Measurements from ENCODE around the gene KCNK3.
"Not testable (repeated sequence)": the region's sequence is repeated elsewhere in the genome, so short reads cannot be mapped to it uniquely, and the experiment has no call there.

KCNK3 gene

DNA sequence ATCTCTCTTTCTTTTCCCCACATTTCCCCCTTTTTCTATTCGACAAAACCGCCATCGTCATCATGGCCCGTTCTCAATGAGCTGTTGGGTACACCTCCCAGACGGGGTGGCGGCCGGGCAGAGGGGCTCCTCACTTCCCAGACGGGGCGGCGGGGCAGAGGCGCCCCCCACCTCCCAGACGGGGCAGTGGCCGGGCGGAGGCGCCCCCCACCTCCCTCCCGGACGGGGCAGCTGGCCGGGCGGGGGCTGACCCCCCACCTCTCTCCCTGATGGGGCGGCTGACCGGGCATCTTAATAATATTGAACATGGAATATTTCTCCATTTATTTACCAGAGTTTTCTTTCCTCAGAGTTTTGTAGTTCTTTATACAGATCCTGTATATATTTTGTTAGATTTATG lies 27.2 kb upstream of the KCNK3 start:
- in situ Hi-C loops (cut with HindIII; ENCODE audit: low sequenced_read_pairs), result not testable (repeated sequence)

DNA sequence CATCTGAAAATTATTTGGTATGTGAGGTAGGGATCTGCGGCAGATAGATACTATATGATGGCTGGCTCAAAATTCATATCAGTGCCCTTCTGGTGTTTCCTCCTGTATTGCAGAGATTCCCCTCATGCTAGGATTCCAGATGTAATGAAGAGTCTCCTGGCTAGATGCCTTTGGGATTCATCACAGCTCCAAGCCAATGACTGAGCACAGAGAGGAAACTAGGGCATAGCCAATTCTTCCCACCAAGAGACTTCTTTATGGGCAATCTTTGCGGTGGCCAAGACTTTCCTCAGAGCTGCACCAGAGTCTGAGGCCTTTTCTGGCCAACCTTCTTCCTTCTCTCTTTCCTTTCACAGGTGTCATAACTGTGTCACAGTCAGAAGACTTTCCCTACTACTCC lies 25.9 kb upstream of the KCNK3 start:
- in situ Hi-C loops (cut with HindIII; ENCODE audit: low sequenced_read_pairs), result no loop called here

DNA sequence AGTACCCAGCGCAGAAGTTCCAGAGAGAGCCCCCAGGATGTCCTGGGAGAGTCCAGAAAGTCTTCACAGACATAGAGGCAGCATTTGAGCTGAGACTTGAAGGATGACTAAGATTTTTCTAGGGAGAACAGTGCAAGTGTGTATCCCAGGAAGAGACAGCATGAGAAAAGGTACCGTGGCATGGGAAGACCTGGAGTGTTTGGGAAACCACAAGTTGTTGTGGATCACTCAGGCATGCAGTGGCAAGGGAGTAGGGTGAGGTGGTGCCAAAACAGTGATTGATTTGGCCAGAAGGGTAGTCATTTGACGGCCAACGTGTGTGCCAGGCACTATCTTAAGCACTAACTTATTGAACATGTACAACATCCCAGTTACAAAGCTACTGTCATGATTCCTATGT lies 24.5 kb upstream of the KCNK3 start:
- in situ Hi-C loops (cut with HindIII; ENCODE audit: low sequenced_read_pairs), result no loop called here

DNA sequence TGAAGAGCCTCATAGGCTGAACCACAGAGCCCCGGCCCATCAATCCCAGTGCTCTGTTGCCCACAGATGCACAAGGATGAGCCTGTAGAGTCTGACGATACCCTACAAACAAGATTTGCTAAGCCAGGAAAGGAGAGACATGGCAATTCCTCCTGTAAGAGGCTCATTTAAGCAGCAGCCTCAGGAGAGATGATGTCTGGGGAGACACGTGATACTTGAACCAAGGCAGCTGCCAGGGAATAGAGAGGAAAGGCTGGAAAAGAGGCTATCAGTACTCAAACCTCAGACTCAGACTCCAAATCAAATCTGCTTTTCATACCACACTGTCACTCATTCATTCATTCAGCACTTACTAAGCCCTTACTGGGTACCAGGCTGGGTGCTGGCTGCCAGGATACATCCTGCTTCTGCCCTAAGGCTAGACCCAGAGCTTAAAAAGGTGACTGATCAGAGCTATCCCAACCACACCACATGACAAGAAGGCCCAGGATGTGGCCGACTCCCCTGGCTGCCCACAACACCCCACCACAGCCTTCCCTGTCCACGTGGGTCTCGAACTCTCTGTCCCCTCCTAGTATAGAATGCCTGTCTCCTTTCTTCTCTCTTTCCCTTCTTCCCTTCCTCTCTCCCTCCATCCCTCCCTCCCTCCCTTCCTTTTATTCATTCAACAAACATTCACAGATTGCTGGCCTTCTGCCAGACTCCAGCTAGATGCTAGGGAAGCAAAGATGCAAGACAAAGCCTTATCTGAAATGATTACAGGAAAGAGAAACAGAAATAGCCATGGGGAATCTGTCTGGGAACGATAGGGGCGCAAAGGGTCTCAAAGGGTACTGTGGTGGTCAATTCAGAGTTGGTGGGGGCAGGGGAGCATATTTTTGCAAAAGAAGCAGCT lies 23.4 kb upstream of the KCNK3 start:
- in situ Hi-C loops (cut with HindIII; ENCODE audit: low sequenced_read_pairs), result no loop called here

DNA sequence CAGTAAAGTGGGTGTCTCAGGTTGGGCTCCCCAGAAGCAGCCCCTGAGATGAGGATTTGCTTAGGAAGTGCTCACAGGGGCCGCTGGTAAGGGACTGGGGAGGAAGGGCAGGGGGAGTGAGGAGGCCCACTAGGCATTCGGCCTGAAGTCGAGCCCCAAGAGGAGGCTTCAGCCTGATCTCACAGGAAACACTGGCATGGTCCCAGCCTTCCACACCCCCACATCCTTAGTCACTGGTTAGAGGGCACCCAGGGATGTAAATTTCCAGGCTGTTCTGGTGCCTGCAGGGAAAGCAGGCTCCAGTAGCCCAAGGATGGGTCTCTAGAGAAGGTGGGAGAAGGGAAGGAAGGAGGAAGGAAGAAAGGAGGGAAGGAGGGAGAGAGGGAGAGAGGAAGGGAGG lies 22.4 kb upstream of the KCNK3 start:
- in situ Hi-C loops (cut with HindIII; ENCODE audit: low sequenced_read_pairs), result loop anchor here (5.0 kb wide), 1 partner anchor 88 kb away; no protein-coding TSS in a partner anchor

DNA sequence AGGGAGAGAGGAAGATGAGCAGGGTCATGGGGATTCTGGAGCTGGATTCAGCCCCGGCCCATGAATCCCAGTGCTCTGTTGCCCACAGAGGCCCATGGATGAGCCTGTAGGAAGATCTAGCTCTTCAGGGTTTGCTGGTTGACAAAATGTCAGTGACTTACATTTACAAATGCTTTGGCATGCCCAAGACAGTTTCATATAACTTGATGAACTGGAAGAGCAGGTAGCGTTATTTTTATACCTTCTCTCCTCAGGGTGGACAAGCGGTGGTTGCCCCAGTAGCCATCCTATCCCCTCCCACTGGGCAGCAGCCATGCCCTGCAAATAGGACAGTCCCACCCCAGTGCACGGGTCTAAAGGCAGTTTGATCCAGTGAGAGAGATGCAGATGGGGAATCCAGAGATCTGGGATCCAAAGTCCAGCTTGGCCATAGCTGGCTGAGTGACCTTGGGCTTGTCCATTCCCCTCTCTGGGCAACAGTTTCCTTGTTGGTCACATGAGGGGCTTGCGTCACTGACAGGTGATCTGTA lies 21.5 kb upstream of the KCNK3 start:
- in situ Hi-C loops (cut with HindIII; ENCODE audit: low sequenced_read_pairs), result loop anchor here (5.0 kb wide), 1 partner anchor 89 kb away; no protein-coding TSS in a partner anchor

DNA sequence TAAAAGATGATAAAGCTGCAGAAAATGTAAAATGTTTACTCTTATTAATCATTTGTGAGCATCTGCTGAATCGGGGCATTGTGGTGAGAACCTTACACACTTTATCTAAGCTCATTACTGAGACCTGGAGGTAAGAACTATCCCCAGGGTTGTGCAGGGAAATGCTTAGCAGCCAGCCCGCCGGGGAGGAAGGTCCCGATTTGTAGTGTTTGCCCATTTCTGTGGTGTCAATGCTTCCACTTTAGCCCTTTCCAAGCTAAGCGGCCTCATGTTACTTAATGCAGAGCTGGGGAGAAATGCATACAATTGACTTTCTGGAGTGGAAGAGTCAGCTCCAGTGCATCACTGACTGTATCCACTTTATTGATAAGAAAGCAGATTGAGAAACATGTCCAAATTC lies 20.8 kb upstream of the KCNK3 start:
- in situ Hi-C loops (cut with HindIII; ENCODE audit: low sequenced_read_pairs), result loop anchor here (5.0 kb wide), 1 partner anchor 89 kb away; no protein-coding TSS in a partner anchor

DNA sequence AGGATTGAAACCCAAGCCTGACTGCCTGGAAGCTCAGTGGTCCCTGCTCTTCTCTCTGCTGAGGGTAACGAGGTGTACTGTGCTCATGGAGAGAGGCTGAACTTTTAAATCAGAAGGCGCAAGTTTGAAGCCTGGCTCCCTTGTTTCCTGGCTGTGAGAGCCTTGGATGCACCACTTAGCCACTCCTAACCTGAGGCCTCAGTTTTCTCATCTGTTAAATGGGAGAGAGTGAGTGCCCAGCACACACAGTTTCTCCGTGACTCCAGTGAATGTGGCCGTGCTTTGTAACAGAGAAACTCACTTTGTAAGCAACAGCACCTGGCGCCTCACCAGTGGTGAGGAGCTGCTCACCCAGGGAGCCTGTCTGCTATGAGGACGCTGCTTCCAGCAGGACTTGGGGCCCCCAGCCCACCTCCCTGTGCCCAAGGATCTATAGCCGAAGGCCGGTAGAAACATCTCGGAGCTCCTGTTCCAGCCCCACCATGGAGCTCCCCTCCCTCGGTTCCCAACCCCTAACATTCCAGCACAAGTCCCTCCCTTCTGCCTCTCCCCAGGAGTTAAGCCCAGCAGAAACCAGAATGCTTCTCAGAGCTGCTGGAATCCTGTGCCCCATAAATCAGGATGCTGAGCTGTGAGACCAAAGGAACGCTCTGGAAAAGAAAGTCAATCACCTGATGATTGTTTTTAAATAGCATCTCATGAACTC lies 20.3 kb upstream of the KCNK3 start:
- in situ Hi-C loops (cut with HindIII; ENCODE audit: low sequenced_read_pairs), result loop anchor here (5.0 kb wide), 1 partner anchor 90 kb away; no protein-coding TSS in a partner anchor

DNA sequence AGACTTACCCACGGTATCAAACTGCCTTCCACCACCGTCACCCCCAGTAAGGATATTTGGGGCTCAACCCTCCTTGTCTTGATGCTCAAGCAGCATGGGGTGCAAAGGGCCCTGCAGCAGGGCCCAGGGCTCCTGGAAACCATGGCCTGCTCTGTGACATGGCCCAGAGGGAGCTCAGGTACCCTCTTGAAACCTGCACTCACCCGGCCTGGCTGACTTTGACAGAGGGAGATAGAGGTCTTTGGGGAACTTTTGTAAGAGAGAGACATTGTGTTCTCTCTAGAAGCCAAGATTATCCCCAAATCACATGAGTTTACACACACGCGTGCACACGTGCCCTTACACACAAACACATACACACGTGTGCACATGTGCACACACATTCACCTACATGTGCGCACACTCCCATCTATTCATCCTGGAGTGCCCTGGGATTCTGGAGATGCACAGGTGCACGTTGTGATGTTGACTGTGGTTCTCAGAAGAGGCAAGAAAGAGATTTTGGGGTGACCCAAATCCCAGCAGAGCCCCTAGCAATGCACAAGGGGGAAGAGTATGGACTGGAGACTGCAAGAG lies 19.6 kb upstream of the KCNK3 start:
- in situ Hi-C loops (cut with HindIII; ENCODE audit: low sequenced_read_pairs), result loop anchor here (5.0 kb wide), 1 partner anchor 91 kb away; no protein-coding TSS in a partner anchor

DNA sequence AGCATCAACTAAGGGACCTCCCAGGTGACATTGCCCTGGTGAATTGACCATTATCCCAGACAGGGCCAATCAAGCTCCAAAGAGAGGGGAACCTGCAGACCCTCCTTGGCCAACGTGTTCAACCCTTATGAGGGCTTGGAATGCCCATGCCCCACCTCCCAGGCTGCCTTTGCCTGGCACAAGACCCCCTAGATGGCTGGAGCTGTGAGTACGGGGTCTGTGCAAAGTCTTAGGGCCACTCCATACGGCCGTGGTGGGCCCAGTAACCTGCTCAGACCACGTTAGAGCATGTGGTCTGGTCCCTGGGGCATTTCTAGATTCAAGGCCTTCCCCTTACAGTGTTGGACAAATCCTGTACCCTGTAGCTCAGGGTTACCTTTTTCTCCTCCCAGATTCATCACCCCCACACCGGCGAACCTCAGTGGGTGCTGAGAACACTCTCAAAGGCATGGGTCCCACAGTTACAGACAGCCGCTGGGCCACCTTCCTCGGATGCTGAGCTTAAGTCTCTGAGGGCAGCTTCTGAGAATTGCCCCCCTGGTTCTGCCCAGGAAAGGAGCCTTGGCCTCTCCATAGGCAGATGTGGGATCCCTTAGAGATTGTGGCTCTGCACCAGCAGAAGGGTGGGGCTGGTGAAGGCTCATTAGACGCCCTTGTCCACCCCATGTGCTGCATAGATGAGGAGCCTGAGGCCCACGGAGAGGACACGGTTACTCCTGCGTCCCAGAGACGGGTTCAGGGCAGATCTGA lies 18.3 kb upstream of the KCNK3 start:
- in situ Hi-C loops (cut with HindIII; ENCODE audit: low sequenced_read_pairs), result loop anchor here (5.0 kb wide), 1 partner anchor 92 kb away; no protein-coding TSS in a partner anchor

DNA sequence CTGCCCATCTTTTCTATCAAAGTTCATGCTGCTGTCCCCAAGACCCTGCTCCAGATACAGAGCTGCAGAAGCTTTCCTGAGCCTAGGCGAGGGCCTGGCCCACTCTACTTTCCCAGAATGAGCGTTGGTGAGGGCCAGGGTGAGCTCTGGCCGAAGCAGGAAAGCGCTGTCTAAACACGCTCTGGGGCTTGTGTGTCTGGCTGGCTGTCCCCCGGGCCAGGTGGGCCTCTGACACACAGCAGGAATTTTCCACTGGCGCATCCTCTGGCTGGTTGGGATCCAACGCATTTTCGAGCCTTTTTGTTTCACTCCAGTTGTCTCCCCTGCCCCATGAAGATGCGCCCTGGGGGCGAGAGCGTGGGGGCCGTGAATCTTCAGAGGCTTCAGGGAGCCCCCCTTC lies 17.8 kb upstream of the KCNK3 start:
- in situ Hi-C loops (cut with HindIII; ENCODE audit: low sequenced_read_pairs), result loop anchor here (5.0 kb wide), 1 partner anchor 92 kb away; no protein-coding TSS in a partner anchor

DNA sequence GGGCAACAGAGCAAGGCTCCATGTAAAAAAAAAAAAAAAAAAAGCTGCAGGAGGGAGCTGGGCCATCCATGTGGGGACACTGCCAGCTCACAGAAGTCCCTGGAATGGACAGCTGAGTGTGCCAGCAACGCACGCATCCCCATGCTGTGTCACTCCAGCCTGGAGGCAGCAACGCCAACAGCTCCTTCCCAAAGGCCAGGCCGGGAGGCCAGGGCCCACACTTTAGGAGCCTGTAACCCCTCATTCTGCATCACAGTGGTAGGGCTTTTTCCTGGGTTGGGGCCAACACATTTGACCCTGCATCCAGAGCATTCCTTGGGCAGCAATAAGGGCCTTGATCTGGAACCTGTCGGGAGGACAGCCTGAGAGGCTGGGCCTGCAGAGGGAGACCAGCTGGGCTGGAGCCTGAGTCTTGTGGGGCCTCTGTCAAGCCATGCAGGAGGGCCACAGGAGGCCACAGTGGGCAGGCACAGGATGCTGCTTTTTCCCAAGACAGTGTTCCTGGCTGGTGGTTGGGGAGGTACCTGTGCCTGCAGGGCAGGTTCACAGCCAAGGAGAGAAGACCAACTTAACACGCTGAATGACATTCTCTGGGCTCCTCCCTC lies 16.8 kb upstream of the KCNK3 start:
- in situ Hi-C loops (cut with HindIII; ENCODE audit: low sequenced_read_pairs), result no loop called here

DNA sequence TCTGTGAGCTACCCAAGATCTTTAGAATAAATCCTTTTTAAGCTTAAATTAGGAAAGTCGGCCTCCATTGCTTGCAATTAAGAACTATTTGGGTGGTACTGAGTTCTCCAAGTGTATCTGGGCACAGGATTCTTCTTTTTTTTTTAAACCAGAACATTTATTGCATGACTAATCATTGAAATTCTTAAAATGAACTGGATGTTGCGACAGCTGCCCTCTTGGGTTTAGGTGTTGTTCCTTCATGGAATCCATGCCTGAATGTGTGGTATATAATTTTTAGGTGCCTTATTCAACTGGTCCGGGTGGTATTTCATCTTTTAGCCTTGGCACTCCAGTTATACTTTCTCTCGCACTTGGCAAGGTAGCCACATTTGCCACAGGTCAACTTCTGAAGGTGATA lies 14.5 kb upstream of the KCNK3 start:
- in situ Hi-C loops (cut with HindIII; ENCODE audit: low sequenced_read_pairs), result no loop called here

DNA sequence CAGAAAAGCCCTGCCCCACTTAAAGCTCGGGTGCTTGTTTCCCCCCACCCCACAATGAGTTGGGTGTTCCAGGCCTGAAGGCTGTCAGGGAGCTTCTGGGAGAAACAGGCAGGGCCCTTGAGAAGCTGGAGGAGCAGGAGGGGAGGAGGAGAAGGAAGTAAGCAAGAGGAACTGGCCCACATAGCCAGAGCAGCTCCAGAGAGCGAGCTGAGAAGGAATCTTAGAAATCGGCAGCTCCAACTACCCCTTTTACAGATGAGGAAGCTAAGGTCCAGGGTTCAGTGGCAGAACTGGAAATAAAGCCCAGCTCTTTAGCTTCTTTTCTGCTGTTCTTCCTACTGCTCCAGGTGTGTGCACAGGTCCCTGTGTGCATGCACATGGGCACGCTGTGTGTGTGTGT lies 12.7 kb upstream of the KCNK3 start:
- in situ Hi-C loops (cut with HindIII; ENCODE audit: low sequenced_read_pairs), result no loop called here

DNA sequence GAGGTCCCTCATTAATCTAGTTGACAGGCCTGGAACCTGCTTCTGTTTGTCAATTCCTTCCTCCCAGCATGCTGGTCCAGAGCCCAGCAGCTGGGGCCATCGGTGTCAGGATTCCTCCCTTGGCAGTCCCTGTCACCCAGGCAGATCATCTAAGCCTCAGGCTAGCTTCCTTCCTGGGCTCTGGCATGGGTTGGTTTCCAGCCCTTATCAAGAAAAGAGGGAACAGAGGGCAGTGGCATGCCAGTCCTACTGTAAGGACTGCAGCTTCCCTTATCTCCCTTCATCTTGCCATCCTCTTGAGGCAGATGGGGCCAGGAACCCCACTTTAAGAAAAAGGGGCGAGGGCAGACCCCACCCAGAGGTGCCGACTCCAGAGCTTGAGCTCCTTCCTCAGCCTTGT lies 10.9 kb upstream of the KCNK3 start:
- in situ Hi-C loops (cut with HindIII; ENCODE audit: low sequenced_read_pairs), result no loop called here

DNA sequence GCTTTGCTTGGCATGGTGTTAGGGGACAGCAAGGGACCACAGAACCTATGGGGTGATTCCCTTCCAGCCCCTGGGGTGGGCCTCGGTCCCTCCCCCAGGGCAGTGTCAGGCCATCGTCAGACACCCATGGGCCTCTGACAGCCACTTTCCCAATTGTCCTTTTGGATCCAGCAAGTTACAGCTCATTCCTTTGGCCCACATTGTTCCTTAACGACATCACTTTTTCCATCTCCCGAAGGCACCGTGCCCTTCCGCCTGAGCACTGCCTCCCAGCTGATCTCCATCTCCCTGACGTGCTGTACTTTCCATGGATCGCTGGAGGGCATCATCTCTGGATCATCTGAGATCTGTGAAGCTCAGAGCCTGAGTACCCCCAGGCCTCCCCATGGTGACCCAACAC lies 10.4 kb upstream of the KCNK3 start:
- in situ Hi-C loops (cut with HindIII; ENCODE audit: low sequenced_read_pairs), result no loop called here

DNA sequence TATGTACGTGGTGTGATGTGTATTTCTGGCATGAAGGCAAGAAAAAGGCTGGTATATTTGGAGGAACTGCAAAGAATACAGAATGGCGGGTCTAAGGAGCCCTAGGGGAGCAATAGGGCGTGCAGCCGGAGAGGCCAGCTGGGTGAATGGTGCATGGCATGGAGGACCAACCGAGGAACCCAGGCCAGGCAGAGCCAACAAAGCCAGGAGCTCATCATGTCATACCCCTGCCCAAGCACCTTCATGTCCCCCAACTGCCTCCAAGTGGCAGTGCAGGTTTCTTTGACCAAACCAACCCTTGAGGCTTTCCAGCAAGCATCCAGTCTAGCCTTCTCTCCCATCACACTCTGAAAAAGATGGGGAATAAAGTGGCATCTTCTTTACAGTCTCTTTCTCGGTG lies 8.9 kb upstream of the KCNK3 start:
- in situ Hi-C loops (cut with HindIII; ENCODE audit: low sequenced_read_pairs), result no loop called here

DNA sequence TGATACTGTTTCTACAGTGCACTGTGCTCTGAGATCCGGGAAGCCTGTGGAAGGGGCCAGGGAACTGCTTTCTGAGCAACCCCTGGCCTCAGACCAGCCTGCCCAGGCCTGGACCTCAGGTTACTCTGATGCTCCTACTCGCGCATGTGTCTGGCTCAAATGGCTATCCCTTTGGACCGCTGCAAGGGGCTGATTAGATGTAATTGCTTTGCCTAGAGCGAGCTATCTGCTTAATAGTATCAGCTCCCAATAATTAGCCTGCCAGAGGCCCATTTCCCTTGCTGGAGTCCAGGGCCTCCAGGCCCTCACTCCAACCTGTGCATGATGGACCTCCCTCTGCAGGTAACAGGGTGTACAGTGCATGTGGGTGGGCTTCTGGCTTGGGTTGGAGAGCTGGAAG lies 7.2 kb upstream of the KCNK3 start:
- in situ Hi-C loops (cut with HindIII; ENCODE audit: low sequenced_read_pairs), result no loop called here

DNA sequence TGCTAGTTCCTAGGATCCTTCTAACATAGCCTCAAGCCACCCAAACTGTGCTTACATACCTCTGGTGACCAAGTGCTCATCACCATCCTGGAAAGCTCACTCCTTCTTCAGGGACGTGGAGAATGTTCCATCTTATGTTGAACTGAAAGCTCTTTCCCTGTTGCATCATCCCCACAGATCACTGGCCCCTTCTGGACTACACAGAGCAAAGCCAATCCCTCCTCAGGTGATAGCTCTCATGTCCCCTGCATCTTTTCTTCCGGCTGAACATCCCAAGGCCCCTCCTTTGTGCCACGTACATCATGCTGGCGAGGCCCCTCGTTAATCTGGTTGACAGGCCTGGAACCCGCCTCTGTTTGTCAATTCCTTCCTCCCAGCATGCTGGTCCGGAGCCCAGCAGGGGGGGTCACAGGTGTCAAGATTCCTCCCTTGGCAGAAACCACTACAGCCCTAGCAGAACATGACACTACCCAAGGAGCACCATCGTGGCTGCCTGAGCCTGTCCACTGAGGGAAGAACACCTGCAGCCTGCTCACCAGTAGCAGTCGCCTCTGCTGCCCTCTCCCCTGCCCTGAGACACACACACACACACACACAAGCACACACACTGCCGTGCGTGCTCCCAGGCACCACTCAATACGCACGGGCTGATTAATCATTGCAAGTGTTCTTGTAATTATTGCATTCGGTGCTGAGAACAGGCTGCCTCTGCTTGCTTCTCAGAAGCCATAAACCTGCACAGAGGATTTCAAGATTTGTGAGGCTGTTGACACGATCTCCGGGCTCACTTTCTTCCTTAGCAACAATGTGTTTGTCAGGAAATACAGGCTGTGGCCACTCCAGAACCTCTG lies 6.3 kb upstream of the KCNK3 start:
- in situ Hi-C loops (cut with HindIII; ENCODE audit: low sequenced_read_pairs), result no loop called here

Data from DLD1 (cell line).